ENCODE measurements around the gene LCOR.
A peak's percentile ranks its signal among the peaks of the same experiment; 100 is the strongest.
"Not testable (repeated sequence)": the region's sequence is repeated elsewhere in the genome, so short reads cannot be mapped to it uniquely, and the experiment has no call there.

LCOR gene

DNA sequence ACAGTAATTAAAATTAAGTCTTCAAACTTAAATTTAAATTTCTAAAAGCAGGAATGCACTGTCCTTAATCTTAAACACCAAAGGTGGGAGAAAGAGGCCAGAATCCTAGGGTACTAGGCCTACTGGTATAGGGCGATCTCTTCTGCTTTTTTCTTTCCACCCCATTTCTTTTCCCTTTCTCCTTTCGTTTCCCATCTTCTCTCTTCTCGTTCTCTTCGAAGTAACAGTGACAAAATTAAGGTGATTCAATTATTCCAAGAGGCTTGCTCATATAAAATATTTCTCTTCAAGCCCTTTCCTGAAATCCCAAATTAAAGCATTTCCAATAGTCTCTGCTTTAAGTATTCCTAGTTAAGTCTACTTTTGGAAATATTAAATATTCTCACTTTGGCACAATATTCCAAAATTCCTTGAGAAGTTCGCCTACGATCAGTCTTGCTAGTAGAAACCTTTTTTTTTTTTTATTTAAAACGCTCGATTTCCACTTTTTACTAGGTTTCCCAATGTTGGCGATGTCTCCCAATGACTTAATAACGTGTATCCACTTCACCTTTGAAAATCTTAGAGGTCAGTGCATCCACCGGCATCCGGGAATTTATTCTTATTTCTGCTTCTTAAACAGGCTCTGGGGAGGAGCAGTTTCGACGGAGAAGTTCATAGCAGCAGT, 765 bp upstream of the LCOR start:
- H3K4me3 Mint-ChIP-seq, result peak overlapping the region; percentile 92
- peaks cover 42% of the 10 kb centered on the region for H3K4me1 Mint-ChIP-seq
- no peaks in the 10 kb centered on the region for H3K9me3 Mint-ChIP-seq
- DNase-seq (ENCODE audit: low spot score in 2 of 2), result no peak
- ATAC-seq, result no peak
- H3K36me3 Mint-ChIP-seq, result peaks cover 22% of the 10 kb centered on the region
- peak overlapping the region; percentile 93 for H3K27ac Mint-ChIP-seq

DNA sequence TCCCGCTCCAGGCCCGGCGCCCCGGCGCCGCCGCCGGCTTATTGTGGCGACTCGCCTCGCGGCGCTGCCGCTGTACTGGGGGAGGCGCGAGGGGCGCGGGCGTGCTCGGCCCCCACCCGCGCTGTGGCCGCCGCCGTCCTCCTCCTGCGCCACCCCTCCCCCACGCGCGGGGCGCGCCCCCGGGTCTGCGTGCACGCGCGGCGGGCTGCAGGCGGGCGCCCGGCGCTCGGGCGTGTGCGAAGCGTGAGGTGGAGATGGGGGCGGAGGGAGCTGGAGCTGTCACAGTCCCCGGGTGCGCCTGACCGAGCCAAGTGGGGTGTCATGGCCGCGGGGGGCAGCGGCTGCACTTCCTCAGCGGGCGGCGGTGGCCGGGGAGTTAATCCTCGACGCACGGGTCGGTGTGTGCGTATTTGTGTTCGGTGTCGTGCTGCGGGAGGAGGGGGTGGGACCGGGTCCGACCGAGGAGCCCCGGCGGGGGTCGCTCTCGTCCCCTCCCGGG, 672 bp downstream of the LCOR start:
- DNase-seq (ENCODE audit: low spot score in 2 of 2) (peak; percentile 94 to 96), ATAC-seq (peak; percentile 83)
- peak overlapping the region; percentile 94 for H3K27ac Mint-ChIP-seq
- H3K4me1 Mint-ChIP-seq, result peaks cover 46% of the 10 kb centered on the region
- H3K4me3 Mint-ChIP-seq, result peak overlapping the region; percentile 92
- H3K36me3 Mint-ChIP-seq, result peaks cover 25% of the 10 kb centered on the region
- no peaks in the 10 kb centered on the region for H3K9me3 Mint-ChIP-seq

DNA sequence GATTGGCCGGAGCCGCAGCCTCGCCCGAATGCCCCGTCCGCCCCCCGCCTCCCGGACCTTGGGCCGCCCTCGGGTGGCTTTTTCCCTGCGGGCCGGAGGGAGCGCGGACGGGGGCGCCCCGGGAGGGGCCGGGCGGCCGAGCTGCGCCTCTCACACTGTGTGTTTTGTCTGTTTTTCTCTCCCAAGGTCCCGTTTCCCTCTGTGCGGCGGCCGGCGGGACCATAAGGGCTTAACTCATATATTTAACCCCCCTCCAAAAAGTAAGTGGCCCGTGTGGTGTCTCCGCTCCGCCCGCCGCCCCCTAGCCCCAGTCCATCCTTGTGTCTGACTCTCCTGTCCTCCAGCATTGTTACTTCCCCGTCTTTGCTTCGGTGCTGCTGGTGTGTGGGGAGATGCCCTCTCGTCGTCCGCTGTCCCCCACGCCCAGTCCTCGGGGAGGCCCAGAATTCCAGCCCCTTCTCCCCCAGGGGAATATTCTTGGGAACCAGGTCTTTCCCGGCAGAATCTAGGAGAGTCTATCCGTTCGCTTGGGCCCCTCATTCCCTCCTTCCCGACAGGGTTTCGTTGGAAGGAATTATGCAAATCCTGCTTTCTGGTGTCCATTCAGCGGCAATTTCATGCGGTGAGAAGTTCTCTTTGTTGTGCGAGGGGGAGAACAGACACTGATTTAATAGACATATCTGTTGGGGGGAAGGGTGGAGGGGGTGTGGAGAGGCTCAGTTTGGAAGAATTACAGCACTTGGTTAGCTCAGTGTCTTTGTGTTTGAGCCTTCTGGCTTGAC, 1.3 kb downstream of the LCOR start:
- Mint-ChIP-seq H3K4me3 (peak overlapping the region; percentile 92), H3K4me1 (peaks cover 46% of the 10 kb centered on the region), H3K27ac (peak overlapping the region; percentile 94), H3K9me3 (no peaks in the 10 kb centered on the region), H3K36me3 (peaks cover 29% of the 10 kb centered on the region)
- no peak for ATAC-seq
- DNase-seq (ENCODE audit: low spot score in 2 of 2), result peak in 1 of 2 donors; percentile 58

DNA sequence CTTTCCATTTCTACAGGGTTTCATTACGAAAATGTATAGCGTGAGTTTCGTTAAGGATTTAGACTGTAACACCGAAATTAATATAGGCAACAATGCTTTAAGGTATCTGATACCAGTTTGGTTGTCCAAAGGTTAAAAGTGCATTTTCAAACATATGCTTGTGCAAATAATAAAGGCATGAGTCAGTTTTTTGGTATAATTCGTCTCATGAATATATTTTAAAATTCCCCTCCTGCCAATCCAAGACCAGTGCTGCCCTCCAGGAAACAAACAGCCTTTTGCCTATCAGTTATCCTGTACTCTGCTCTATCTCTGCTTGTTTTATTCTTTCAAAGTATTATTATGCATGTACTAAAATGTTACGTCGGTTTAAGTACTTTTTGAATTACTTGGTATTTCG, 2.0 kb downstream of the LCOR start:
- H3K4me1 Mint-ChIP-seq, result peaks cover 46% of the 10 kb centered on the region
- peak overlapping the region; percentile 92 for H3K4me3 Mint-ChIP-seq
- ATAC-seq (no peak), DNase-seq (ENCODE audit: low spot score in 2 of 2) (no peak)
- H3K36me3 Mint-ChIP-seq, result peaks cover 29% of the 10 kb centered on the region
- H3K9me3 Mint-ChIP-seq, result no peaks in the 10 kb centered on the region
- H3K27ac Mint-ChIP-seq, result peak overlapping the region; percentile 94

DNA sequence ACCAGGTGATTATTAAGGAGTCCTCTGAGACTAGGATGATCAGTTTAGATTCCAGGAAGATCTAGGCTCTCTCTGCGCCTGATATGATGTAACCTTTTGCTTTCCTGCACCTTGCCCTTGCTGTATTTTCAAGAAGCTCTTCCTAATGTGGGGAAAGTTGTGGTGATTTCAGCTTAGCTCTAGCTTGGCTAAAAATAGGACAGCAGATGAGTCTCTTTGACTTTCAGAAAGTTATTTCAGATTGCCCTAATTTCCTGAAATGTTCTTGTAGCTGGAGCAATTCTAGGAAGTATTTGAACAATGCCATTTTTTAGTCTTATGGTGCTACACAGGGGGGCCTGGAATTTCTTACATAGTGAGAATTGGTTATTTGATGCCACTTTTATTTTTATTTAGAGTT, 3.8 kb downstream of the LCOR start:
- peak overlapping the region; percentile 73 for H3K27ac Mint-ChIP-seq
- peaks cover 46% of the 10 kb centered on the region for H3K4me1 Mint-ChIP-seq

GRCh38 chr10:96838529-96838928, 6.4 kb downstream of the LCOR start:
- peaks cover 42% of the 10 kb centered on the region for H3K4me1 Mint-ChIP-seq
- no peaks in the 10 kb centered on the region for H3K9me3 Mint-ChIP-seq
- H3K36me3 Mint-ChIP-seq, result peaks cover 20% of the 10 kb centered on the region
- DNase-seq (ENCODE audit: low spot score in 2 of 2) (no peak), ATAC-seq (no peak)
- H3K27ac Mint-ChIP-seq, result no peak overlapping the region
- no peak overlapping the region for H3K4me3 Mint-ChIP-seq

More for the DNA sequence above, 3.8 kb downstream of the LCOR start:
- no peaks in the 10 kb centered on the region for H3K9me3 Mint-ChIP-seq
- DNase-seq (ENCODE audit: low spot score in 2 of 2) (no peak), ATAC-seq (no peak)
- peak overlapping the region; percentile 33 for H3K4me3 Mint-ChIP-seq
- peaks cover 30% of the 10 kb centered on the region for H3K36me3 Mint-ChIP-seq

DNA sequence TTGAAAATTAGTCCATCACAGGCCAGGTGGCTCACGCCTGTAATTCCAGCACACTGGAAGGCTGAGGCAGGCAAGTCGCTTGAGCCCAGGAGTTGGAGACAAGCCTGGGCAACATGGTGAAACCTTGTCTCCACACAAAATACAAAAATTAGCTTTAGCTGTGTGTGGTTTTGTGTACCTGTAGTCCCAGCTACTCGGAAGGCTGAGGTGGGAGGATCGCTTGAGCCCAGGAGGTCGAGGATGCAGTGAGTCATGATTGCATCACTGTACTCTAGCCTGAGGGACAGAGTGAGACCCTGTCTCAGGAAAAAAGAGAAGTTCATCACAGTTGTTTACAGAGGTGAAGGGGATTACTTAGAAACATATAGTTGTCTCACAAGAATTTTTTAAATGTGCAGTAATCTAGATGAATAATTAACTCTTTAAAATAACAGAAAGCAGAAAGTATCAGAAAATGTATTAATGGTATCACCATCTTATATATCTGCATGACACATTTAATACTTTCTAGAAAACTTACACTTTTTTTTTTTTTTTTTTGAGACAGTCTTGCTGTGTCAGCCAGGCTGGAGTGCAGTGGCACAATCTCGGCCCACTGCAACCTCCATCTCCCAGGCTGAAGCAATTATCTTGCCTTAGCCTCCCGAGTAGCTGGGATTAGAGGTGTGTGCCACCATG, 8.9 kb downstream of the LCOR start:
- H3K4me1 Mint-ChIP-seq, result peaks cover 35% of the 10 kb centered on the region
- H3K36me3 Mint-ChIP-seq, result peaks cover 14% of the 10 kb centered on the region
- ATAC-seq (peak; percentile 62), DNase-seq (ENCODE audit: low spot score in 2 of 2) (no peak)
- H3K4me3 Mint-ChIP-seq, result no peak overlapping the region
- H3K27ac Mint-ChIP-seq, result peak overlapping the region; percentile 29
- H3K9me3 Mint-ChIP-seq, result no peaks in the 10 kb centered on the region

- no peak overlapping the region for H3K4me3 Mint-ChIP-seq
- no peaks in the 10 kb centered on the region for H3K9me3 Mint-ChIP-seq
- H3K27ac Mint-ChIP-seq, result no peak overlapping the region
- H3K4me1 Mint-ChIP-seq, result peaks cover 35% of the 10 kb centered on the region
- ATAC-seq (no peak), DNase-seq (ENCODE audit: low spot score in 2 of 2) (no peak)
- H3K36me3 Mint-ChIP-seq, result peaks cover 7% of the 10 kb centered on the region
Observed at GRCh38 chr10:96842896-96843723, 11.0 kb downstream of the LCOR start.

GRCh38 chr10:96843823-96844222, 11.7 kb downstream of the LCOR start:
- no peak for DNase-seq (ENCODE audit: low spot score in 2 of 2)
- no peak for ATAC-seq
- Mint-ChIP-seq H3K4me1 (peaks cover 35% of the 10 kb centered on the region), H3K9me3 (no peaks in the 10 kb centered on the region), H3K27ac (peak overlapping the region; percentile 76), H3K4me3 (no peak overlapping the region), H3K36me3 (peaks cover 6% of the 10 kb centered on the region)

DNA sequence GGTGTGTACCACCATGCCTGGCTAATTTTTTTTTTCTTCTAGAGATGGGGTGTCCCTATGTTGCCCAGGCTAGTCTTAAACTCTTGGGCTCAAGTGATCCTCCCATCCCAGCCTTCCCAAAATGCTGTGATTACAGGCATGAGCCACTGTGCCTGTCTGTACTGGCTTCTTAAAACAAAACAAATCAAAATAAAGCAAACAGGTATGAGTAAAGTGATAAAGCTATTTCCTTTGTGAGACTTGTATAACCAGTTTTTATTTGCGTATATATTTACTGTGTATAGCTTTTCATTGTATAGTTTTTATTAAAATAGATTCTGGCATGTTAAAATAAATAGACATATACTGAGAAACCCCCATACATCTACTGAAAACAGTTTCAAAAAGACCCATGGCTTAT, 14.3 kb downstream of the LCOR start:
- Mint-ChIP-seq H3K4me1 (peaks cover 40% of the 10 kb centered on the region), H3K4me3 (no peak overlapping the region), H3K9me3 (no peaks in the 10 kb centered on the region), H3K27ac (peak overlapping the region; percentile 34), H3K36me3 (peaks cover 10% of the 10 kb centered on the region)
- ATAC-seq (no peak), DNase-seq (ENCODE audit: low spot score in 2 of 2) (no peak)

GRCh38 chr10:96846926-96847325, 14.8 kb downstream of the LCOR start:
- Mint-ChIP-seq H3K4me1 (peaks cover 41% of the 10 kb centered on the region), H3K36me3 (peaks cover 9% of the 10 kb centered on the region), H3K9me3 (no peaks in the 10 kb centered on the region), H3K27ac (peak overlapping the region; percentile 34), H3K4me3 (no peak overlapping the region)
- no peak for DNase-seq (ENCODE audit: low spot score in 2 of 2)
- ATAC-seq, result no peak

DNA sequence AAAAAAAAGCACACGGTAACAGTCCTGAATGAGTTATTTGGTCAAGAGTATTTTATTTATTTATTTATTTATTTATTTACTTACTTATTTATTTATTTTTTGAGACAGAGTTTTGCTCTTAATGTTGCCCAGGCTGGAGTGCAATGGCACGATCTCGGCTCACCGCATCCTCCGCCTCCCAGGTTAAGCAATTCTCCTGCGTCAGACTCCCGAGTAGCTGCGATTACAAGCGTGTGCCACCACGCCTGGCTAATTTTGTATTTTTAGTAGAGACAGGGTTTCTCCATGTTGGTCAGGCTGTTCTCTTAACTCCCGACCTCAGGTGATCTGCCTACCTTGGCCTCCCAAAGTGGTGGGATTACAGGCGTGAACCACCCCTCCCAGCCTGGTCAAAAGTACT, 15.3 kb downstream of the LCOR start:
- not testable (repeated sequence) for ATAC-seq; H3K4me3 Mint-ChIP-seq; DNase-seq (ENCODE audit: low spot score in 2 of 2); H3K9me3 Mint-ChIP-seq; H3K27ac Mint-ChIP-seq; H3K36me3 Mint-ChIP-seq
- H3K4me1 Mint-ChIP-seq, result peaks cover 41% of the 10 kb centered on the region

DNA sequence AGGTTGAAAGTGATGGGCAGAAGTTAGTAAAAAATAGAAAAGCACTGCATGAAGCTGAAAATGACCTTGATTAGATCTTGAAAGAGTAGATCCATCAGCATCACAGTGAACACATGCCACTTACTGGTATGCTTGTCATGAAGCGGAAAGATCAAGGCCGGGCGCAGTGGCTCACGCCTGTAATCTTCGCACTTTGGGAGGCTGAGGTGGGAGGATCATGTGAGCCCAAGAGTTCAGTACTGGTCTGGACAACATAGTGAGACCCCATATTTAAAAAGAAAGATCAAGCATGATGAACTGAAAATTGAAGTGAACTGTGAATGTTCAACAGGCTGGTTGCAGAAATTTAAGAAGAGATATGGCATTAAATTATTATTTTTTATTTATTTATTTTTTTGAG, 18.0 kb downstream of the LCOR start:
- Mint-ChIP-seq H3K9me3 (no peaks in the 10 kb centered on the region), H3K4me3 (no peak overlapping the region), H3K4me1 (peaks cover 40% of the 10 kb centered on the region), H3K36me3 (peaks cover 14% of the 10 kb centered on the region), H3K27ac (no peak overlapping the region)
- ATAC-seq (no peak), DNase-seq (ENCODE audit: low spot score in 2 of 2) (no peak)

- Mint-ChIP-seq H3K4me1 (peaks cover 42% of the 10 kb centered on the region), H3K36me3 (peaks cover 14% of the 10 kb centered on the region)
- no peak for ATAC-seq
Observed at GRCh38 chr10:96850825-96851224, 18.7 kb downstream of the LCOR start.

GRCh38 chr10:96851281-96851680, 19.2 kb downstream of the LCOR start:
- ATAC-seq, result no peak
- H3K9me3 Mint-ChIP-seq, result no peaks in the 10 kb centered on the region
- H3K4me3 Mint-ChIP-seq, result no peak overlapping the region
- no peak for DNase-seq (ENCODE audit: low spot score in 2 of 2)
- H3K4me1 Mint-ChIP-seq, result peaks cover 44% of the 10 kb centered on the region
- peaks cover 14% of the 10 kb centered on the region for H3K36me3 Mint-ChIP-seq
- H3K27ac Mint-ChIP-seq, result no peak overlapping the region

More at GRCh38 chr10:96850825-96851224, 18.7 kb downstream of the LCOR start:
- H3K9me3 Mint-ChIP-seq, result no peaks in the 10 kb centered on the region
- no peak for DNase-seq (ENCODE audit: low spot score in 2 of 2)
- H3K27ac Mint-ChIP-seq, result no peak overlapping the region
- no peak overlapping the region for H3K4me3 Mint-ChIP-seq
